Measurements from ENCODE around the gene PER3. TPM values are rescaled to one million over a fixed set of nuclear protein-coding genes. Genes with fewer than 3 reads are reported as not detected.

Gene PER3
- total and polyA plus RNA-seq, 9 of the 15 experiments (the other 6 are each of a cell fraction or from before 2014, with no cell fraction given) = 11.9 to 22.5 (median 14.6) TPM

- no peak for TF ChIP-seq TCF15 (CRISPR knock-in tag; IDR thresholded peaks at IDR 0.05)
- no peak for TF ChIP-seq ZBTB17 (CRISPR knock-in tag; IDR thresholded peaks at IDR 0.05)
- TF ChIP-seq ZFP1 (CRISPR knock-in tag; IDR thresholded peaks at IDR 0.05) = no peak
- no peak for TF ChIP-seq ZKSCAN1 (IDR thresholded peaks at IDR 0.05; ENCODE audit: low read depth, low read length)
- no peak for TF ChIP-seq HLTF (IDR thresholded peaks at IDR 0.05)
- TF ChIP-seq NEUROD1 (IDR thresholded peaks at IDR 0.05; ENCODE audit: borderline replicate concordance, low read depth, low read length, partially characterized antibody) = no peak
- TF ChIP-seq PHB (CRISPR knock-in tag; IDR thresholded peaks at IDR 0.05) = no peak
- no peak for TF ChIP-seq TAF1 (IDR thresholded peaks at IDR 0.05; ENCODE audit: control insufficient read depth, extremely low read depth, insufficient read depth, low read length, severe bottlenecking)
- in situ Hi-C loops (cut with MboI) (no loop called here), intact Hi-C loops (cut with micrococcal nuclease) (no loop called here)
- Histone ChIP-seq H3K4me3 (no peak overlapping the region), H4K20me1 (replicated peaks; ENCODE audit: control insufficient read depth, insufficient read depth, low read length) (0 out of 2 replicates have a peak, but pooled peaks cover 5% of the 10 kb centered on the region), H3K27ac (ENCODE audit: extremely low read depth, low read depth, low read length) (no peak overlapping the region), H3K9ac (ENCODE audit: insufficient read depth in 1 of 2, low read depth in 2 of 2, low read length in 2 of 2) (no peak overlapping the region), H2AFZ (ENCODE audit: low read depth, low read length) (no peak overlapping the region), H3K36me3 (ENCODE audit: control insufficient read depth, insufficient read depth, low read length) (no peaks in the 10 kb centered on the region), H3K4me1 (replicated peaks in 1 of 2; ENCODE audit: control insufficient read depth in 2 of 2, insufficient read depth in 2 of 2, low read length in 2 of 2) (no peaks in the 10 kb centered on the region), H3K27me3 (ENCODE audit: control insufficient read depth in 2 of 2, insufficient read depth in 2 of 2, low read length in 2 of 2) (peaks cover 39 to 45% of the 10 kb centered on the region in 2 experiments), H3K4me2 (ENCODE audit: insufficient read depth, low read length) (no peak overlapping the region), H3K79me2 (ENCODE audit: control insufficient read depth, insufficient read depth, low read length) (no peaks in the 10 kb centered on the region), H3K9me1 (ENCODE audit: control insufficient read depth, insufficient read depth, low read length) (no peaks in the 10 kb centered on the region), H3K9me3 (replicated peaks; ENCODE audit: control insufficient read depth, insufficient read depth, low read depth, low read length) (no peaks in the 10 kb centered on the region)
- FAIRE-seq (peak; percentile 61), DNase-seq (ENCODE audit: extremely low read depth in 1 of 4, low spot score in 3 of 4) (no peak), ATAC-seq (no peak)
- BruUV-seq (replicated peaks) = no TSS peak
- ChIA-PET CTCF (ENCODE audit: low intra/inter-chr PET ratio) (no interaction called here), POLR2A (no interaction called here)
- WGBS (ENCODE audit: insufficient coverage, low coverage, missing lambda C conversion rate) = 3% methylated on average over 10 of the region's 10 CpGs
Observed at GRCh38 chr1:7745783-7746182, 38.3 kb upstream of the PER3 start.

Measured in K562 (cell line).